K562 (cell line): ENCODE measurements around the gene CASP9. TPM values are rescaled to one million over a fixed set of nuclear protein-coding genes. Genes with fewer than 3 reads are reported as not detected.

ENCODE experiments used
- CBX3 ChIP-seq, 2 experiments: IDR thresholded peaks; 1 replicate in 1 of 2; 2 replicates in 1 of 2; pipeline ENCODE4 v1.6.1; 2012; ENCODE audit warnings: inconsistent platforms in 2 of 2, low read length in 2 of 2, borderline replicate concordance in 1 of 2, control low read depth in 1 of 2
- EHMT2 ChIP-seq: fragments of 450-650 bp; IDR thresholded peaks from 2 replicates; pipeline ENCODE4 v1.6.1; 2018; ENCODE audit warnings: antibody characterized with exemption
- ILF3 ChIP-seq: fragments of 450-650 bp; IDR thresholded peaks from 2 replicates; pipeline ENCODE4 v1.6.1; 2018; ENCODE audit warnings: antibody characterized with exemption, mild to moderate bottlenecking, moderate library complexity, borderline replicate concordance
- JUN ChIP-seq, 2 experiments: sonication (generic) in 1 of 2; formaldehyde crosslinking in 1 of 2; IDR thresholded peaks; 2 replicates each; pipeline versions ENCODE4 v1.6.1 to v1.8.0; 2012 to 2022; ENCODE audit warnings: borderline replicate concordance in 2 of 2, mild to moderate bottlenecking in 2 of 2, improper control_type of control experiment in 1 of 2, low read depth in 1 of 2, low read length in 1 of 2, missing genetic modification reagents in 1 of 2
- MEF2A ChIP-seq: IDR thresholded peaks from 2 replicates; pipeline ENCODE4 v1.6.1; 2011; ENCODE audit warnings: low read depth, mild to moderate bottlenecking, low read length, moderate library complexity; ENCODE audit not compliant: control insufficient read depth
- MEIS2 ChIP-seq: fragments of 450-650 bp; IDR thresholded peaks from 2 replicates; pipeline ENCODE4 v1.6.1; 2014; ENCODE audit warnings: mild to moderate bottlenecking; ENCODE audit not compliant: partially characterized antibody
- NFE2 ChIP-seq: IDR thresholded peaks from 2 replicates; pipeline ENCODE4 v1.6.1; 2014; ENCODE audit warnings: antibody characterized with exemption, low read depth
- NR2C1 ChIP-seq, 2 experiments: fragments of 450-650 bp; IDR thresholded peaks; 2 replicates each; pipeline ENCODE4 v1.6.1; 2017; ENCODE audit warnings: mild to moderate bottlenecking in 2 of 2, antibody characterized with exemption in 1 of 2, inconsistent platforms in 1 of 2, missing compliant biosample characterization in 1 of 2, missing genetic modification characterization in 1 of 2
- POLR2G ChIP-seq: fragments of 200-400 bp; formaldehyde crosslinking; IDR thresholded peaks from 2 replicates; pipeline ENCODE4 v1.6.1; 2017; ENCODE audit warnings: low read depth, mild to moderate bottlenecking, antibody characterized with exemption, low read length, moderate library complexity
- RFX5 ChIP-seq: IDR thresholded peaks from 2 replicates; pipeline ENCODE4 v1.6.1; 2011; ENCODE audit warnings: low read depth, mild to moderate bottlenecking, improper control_type of control experiment, low read length
- SMARCE1 ChIP-seq: fragments of 450-650 bp; IDR thresholded peaks from 2 replicates; pipeline ENCODE4 v1.7.1; 2016; ENCODE audit warnings: mild to moderate bottlenecking
- TRIM24 ChIP-seq, 2 experiments: fragments of 450-650 bp; IDR thresholded peaks; 2 replicates each; pipeline ENCODE4 v1.6.1; 2016
- TRIM28 ChIP-seq: fragments of 450-650 bp; IDR thresholded peaks from 2 replicates; pipeline ENCODE4 v1.6.1; 2017
- ZNF197 ChIP-seq: fragments of 200-800 bp; sonication (Bioruptor generic); IDR thresholded peaks from 2 replicates; pipeline ENCODE4 v1.6.1; 2016; ENCODE audit warnings: low read depth, missing genetic modification characterization, missing compliant biosample characterization
- ZNF717 ChIP-seq: fragments of 250-450 bp; sonication (Bioruptor Pico); IDR thresholded peaks from 2 replicates; pipeline ENCODE4 v1.5.0; 2021
- ZNF830 ChIP-seq: fragments of 250-450 bp; sonication (Bioruptor Pico); IDR thresholded peaks from 2 replicates; pipeline ENCODE4 v1.5.0; 2021; ENCODE audit warnings: mild to moderate bottlenecking
- polyA plus RNA-seq, 8 experiments: library from polyadenylated mRNA; depleted of rRNA in 4 of 8; stranded (reverse) in 5 of 8; unstranded in 3 of 8; fragments of >200 nt; fragmentation: Nextera tagmentation in 2 of 8; fragmentation: Illumina TruSeq in 1 of 8; extraction: Ambion mirVana in 2 of 8; extraction: Trizol in 1 of 8; gene quantifications; 2 replicates each; pipeline versions ENCODE4 v1.2.1 to v1.2.3, GENCODE V29; 2011 to 2014; ENCODE audit warnings: inconsistent platforms in 1 of 8, missing spikeins in 1 of 8
- total RNA-seq, 7 experiments: library from RNA; depleted of rRNA in 6 of 7; stranded (reverse); fragments of >200 nt in 6 of 7; fragmentation: Illumina TruSeq in 2 of 7; extraction: Trizol in 2 of 7; gene quantifications; 2 replicates each; pipeline versions ENCODE4 v1.2.1 to v1.2.3, GENCODE V29; 2011 to 2021; ENCODE audit warnings: low replicate concordance in 1 of 7
- TF ChIP-seq, protein P1 (sequence below): fragments of 450-650 bp; IDR thresholded peaks from 2 replicates; pipeline ENCODE4 v1.6.1; 2016; ENCODE audit warnings: mild to moderate bottlenecking
- TF ChIP-seq, protein P2 (sequence below), 2 experiments: fragments of 450-650 bp; conservative IDR thresholded peaks; 2 replicates each; pipeline ENCODE4 v1.6.1; 2017; ENCODE audit warnings: mild to moderate bottlenecking in 2 of 2, moderate library complexity in 2 of 2
- TF ChIP-seq, protein P3 (sequence below): sonication (generic); formaldehyde crosslinking; IDR thresholded peaks from 2 replicates; pipeline ENCODE4 v1.8.0; 2023; ENCODE audit warnings: mild to moderate bottlenecking, missing genetic modification reagents

Gene CASP9
- total and polyA plus RNA-seq, 9 of the 15 experiments (the other 6 are each of a cell fraction or from before 2014, with no cell fraction given): 10.8 to 54.1 (median 30.7) TPM

DNA sequence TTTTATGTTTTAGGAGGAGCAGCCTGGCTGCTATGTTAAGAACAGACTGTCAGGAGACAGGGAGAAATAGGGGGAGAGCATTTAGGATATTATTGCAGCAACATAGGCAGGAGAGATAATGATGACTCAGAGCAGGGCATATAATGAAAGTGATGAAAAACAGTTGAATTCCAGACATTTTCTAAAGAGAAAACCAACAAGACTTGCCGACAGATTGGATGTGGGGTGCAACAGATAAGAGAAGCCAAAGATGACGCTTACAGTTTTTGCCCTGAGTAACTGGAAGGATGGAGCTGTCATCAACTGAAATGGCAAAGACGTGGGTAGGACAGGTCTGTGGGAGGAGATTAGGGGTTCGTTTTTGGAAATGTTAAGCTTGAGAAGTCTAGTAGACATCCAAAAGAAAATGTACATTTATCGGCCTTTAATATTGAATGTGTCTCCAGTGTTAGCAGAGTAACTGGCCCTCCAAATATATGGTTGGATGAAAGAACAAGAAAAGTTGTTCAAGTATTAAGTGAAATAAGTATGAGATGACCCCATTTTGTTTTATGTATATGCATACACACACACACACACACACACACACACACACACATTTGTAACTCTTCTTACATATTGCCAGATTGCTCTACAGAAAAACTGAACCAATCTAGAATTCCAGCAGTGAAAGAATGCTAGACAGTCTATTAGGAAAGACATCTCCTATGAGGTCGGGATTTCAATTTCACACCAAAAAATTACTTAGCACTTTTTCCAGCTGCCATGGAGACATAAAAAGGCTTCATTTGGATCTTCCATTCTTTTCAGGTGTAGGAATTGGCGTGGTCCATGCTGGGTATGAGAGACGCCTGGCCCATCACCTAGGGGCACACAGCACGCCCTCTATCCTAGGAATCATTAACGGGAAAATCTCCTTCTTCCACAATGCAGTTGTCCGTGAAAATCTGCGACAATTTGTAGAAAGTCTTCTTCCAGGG is 19.9 kb upstream of the CASP9 start (continued):
- TF ChIP-seq, protein P1, sequence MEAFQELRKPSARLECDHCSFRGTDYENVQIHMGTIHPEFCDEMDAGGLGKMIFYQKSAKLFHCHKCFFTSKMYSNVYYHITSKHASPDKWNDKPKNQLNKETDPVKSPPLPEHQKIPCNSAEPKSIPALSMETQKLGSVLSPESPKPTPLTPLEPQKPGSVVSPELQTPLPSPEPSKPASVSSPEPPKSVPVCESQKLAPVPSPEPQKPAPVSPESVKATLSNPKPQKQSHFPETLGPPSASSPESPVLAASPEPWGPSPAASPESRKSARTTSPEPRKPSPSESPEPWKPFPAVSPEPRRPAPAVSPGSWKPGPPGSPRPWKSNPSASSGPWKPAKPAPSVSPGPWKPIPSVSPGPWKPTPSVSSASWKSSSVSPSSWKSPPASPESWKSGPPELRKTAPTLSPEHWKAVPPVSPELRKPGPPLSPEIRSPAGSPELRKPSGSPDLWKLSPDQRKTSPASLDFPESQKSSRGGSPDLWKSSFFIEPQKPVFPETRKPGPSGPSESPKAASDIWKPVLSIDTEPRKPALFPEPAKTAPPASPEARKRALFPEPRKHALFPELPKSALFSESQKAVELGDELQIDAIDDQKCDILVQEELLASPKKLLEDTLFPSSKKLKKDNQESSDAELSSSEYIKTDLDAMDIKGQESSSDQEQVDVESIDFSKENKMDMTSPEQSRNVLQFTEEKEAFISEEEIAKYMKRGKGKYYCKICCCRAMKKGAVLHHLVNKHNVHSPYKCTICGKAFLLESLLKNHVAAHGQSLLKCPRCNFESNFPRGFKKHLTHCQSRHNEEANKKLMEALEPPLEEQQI: peak; percentile 96
- TF ChIP-seq ILF3 (peak; percentile 82; the same call in 1 of the 2 replicates), SMARCE1 (peak; percentile 100), RFX5 (no peak), MEIS2 (peak; percentile 100), ZNF830 (CRISPR knock-in tag) (no peak), JUN (IDR thresholded peaks at IDR 0.05; ENCODE audit: borderline replicate concordance, low read depth, low read length) (peak; percentile 96), JUN (CRISPR knock-in tag; IDR thresholded peaks at IDR 0.05; ENCODE audit: borderline replicate concordance) (no peak), NFE2 (peak; percentile 94), ZNF197 (CRISPR knock-in tag) (no peak; the same call in 1 of the 2 replicates), TRIM28 (peak; percentile 57; the same call in 1 of the 2 replicates), CBX3 (IDR thresholded peaks at IDR 0.05; ENCODE audit: borderline replicate concordance in 1 of 2, low read length in 2 of 2) (peak in 1 of 2 experiments; percentile 81; a peak in 1 of 3 replicates), NR2C1 (IDR thresholded peaks at IDR 0.05) (peak; percentile 47; the same call in 1 of the 2 replicates), NR2C1 (tag; IDR thresholded peaks at IDR 0.05) (peak; percentile 56), MEF2A (peak; percentile 65; the same call in 1 of the 2 replicates), ZNF717 (CRISPR knock-in tag) (no peak), TRIM24 (IDR thresholded peaks at IDR 0.05) (peak; percentile 91 to 95), POLR2G (no peak), EHMT2 (peak; percentile 72)
- TF ChIP-seq, protein P2, sequence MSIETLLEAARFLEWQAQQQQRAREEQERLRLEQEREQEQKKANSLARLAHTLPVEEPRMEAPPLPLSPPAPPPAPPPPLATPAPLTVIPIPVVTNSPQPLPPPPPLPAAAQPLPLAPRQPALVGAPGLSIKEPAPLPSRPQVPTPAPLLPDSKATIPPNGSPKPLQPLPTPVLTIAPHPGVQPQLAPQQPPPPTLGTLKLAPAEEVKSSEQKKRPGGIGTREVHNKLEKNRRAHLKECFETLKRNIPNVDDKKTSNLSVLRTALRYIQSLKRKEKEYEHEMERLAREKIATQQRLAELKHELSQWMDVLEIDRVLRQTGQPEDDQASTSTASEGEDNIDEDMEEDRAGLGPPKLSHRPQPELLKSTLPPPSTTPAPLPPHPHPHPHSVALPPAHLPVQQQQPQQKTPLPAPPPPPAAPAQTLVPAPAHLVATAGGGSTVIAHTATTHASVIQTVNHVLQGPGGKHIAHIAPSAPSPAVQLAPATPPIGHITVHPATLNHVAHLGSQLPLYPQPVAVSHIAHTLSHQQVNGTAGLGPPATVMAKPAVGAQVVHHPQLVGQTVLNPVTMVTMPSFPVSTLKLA (conservative IDR thresholded peaks at IDR 0.05): peak; percentile 49 to 88; a peak in 3 of 4 replicates
- TF ChIP-seq, protein P3, sequence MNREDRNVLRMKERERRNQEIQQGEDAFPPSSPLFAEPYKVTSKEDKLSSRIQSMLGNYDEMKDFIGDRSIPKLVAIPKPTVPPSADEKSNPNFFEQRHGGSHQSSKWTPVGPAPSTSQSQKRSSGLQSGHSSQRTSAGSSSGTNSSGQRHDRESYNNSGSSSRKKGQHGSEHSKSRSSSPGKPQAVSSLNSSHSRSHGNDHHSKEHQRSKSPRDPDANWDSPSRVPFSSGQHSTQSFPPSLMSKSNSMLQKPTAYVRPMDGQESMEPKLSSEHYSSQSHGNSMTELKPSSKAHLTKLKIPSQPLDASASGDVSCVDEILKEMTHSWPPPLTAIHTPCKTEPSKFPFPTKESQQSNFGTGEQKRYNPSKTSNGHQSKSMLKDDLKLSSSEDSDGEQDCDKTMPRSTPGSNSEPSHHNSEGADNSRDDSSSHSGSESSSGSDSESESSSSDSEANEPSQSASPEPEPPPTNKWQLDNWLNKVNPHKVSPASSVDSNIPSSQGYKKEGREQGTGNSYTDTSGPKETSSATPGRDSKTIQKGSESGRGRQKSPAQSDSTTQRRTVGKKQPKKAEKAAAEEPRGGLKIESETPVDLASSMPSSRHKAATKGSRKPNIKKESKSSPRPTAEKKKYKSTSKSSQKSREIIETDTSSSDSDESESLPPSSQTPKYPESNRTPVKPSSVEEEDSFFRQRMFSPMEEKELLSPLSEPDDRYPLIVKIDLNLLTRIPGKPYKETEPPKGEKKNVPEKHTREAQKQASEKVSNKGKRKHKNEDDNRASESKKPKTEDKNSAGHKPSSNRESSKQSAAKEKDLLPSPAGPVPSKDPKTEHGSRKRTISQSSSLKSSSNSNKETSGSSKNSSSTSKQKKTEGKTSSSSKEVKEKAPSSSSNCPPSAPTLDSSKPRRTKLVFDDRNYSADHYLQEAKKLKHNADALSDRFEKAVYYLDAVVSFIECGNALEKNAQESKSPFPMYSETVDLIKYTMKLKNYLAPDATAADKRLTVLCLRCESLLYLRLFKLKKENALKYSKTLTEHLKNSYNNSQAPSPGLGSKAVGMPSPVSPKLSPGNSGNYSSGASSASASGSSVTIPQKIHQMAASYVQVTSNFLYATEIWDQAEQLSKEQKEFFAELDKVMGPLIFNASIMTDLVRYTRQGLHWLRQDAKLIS (CRISPR knock-in tag): no peak
